Activated gamma-delta T cell (primary cell): ENCODE data around the gene RAPGEF2.
"Not testable (repeated sequence)": the region's sequence is repeated elsewhere in the genome, so short reads cannot be mapped to it uniquely, and the experiment has no call there.

Experiments
- DNase-seq: peaks from one replicate; lab custom pipeline; 2025; lab: John Stamatoyannopoulos, UW

RAPGEF2 gene

DNA sequence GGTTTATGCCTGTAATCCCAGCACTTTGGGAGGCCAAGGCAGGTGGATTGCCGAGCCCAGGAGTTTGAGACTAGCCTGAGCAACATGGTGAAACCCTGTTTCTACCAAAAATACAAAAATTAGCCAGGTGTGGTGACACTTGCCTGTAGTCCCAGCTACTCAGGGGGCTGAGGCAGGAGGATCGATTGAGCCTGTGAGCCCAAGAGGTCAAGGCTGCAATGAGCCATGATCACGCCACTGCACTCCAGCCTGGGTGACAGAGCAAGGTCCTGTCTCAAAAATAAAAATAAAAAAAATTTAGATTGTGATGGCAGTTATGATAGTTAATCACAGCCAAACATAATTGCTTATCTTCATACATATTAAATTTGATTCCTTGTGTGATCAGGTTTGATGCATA lies 58.6 kb downstream of the RAPGEF2 start:
- not testable (repeated sequence) for DNase-seq

DNA sequence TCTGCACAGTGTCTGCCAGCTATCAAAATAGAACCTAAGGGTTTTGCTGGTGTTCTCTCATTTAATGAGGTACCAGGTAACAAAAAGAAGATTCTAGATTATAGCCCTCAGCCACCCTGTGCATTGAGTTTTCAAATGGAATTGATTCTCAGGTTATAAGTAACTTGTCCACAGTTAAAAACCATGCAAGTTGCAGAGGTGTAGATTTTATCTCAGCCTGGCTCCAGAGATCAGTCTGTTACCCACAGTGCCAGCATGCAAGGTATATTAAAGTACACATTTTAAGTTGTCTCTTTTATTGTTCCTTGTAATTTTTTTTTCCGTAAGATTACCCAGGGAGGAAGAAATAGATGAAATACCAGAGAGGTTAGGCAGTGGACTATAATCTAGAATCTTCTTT lies 59.7 kb downstream of the RAPGEF2 start:
- no peak for DNase-seq

DNA sequence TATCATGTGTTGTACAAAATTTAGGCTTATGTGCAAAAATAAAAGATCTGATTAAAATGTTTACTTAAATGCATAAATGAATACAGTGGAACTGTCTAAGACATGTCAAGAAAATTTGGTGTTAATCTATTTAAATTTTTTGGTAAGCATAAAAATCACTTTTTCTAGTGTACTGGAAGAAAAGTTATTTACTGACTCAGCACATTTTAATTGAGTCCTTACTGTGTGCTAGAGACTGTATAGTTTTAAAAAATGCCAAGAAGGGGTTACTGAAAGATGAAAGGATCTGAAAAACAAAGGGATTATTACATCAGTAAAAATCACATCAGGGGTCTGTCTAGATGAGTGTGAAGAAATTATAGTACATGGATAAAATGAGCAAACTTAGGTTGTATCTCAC lies 60.6 kb downstream of the RAPGEF2 start:
- no peak for DNase-seq

DNA sequence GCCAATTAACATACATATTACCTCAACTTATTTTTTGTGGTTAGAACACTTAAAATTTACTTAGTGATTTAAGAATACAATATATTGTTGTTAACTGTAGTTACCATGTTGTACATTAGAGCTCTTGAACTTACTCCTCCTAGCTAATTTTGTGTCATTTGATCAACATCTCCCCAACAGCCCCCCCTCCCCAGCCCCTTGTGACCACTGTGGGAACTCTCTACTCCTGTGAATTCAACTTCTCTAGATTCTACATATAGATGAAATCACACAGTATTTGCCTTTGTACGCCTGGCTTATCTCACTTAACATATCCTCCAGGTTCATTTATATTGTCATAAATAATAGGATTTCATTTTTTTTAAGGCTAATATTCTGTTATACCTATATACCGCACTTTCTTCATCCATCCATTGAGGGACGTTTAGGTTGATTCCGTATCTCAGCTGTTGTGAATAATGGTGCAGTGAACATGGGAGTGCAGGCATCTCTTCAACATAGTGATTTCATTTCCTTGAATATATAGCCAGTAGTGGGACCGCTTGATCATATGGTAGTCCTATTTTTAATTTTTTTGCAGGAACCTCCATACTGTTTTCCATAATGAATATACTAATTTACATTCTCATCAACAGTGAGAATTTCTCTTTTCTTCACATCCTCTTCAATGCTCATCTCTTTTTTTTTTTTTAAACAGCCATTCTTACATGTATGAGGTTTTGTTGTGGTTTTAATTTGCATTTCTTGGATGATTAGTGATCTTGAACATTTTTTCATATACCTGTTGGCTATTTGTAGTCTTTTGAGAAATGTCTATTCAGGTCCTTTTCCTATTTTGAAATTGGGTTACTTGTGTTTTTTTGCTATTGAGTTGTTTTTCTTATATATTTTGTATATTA lies 66.8 kb downstream of the RAPGEF2 start:
- DNase-seq: no peak

DNA sequence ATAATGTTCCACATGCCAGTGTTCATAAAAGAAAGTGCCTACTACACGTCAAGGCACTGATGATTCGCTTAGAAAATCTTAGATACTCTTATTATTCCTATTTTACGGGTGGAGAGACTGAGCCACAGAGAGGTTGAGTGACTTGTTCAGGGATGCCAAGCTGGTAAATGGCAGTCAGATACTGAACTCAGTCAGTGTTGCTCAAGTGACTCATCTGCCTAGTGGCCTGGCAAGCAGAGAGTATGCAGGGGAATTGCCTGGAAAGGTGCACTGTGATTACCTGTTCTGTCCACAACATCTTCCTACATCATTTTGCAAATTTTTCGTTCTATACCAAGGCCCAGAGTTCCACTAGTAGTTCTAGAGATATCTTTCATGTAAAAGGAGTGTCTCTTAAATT lies 68.4 kb downstream of the RAPGEF2 start:
- no peak for DNase-seq

DNA sequence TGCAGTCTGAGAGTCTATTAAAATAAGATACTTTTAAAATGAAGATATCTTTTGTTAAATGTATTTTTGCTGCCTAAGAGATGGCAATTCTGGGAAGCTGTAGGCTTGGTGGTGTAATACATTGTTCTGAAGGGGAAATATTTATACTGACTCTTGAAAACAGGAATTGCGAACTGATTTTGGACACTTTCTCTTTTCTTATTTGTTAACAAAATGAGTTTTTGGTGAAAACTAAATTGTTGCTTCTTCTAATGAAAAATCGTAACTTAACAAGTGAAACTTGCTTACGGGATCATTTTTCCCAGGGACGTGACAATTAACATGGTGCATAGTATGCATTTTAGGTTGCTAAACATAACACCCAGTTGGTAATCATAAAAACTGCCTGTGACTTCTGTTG lies 71.0 kb downstream of the RAPGEF2 start:
- DNase-seq: no peak

DNA sequence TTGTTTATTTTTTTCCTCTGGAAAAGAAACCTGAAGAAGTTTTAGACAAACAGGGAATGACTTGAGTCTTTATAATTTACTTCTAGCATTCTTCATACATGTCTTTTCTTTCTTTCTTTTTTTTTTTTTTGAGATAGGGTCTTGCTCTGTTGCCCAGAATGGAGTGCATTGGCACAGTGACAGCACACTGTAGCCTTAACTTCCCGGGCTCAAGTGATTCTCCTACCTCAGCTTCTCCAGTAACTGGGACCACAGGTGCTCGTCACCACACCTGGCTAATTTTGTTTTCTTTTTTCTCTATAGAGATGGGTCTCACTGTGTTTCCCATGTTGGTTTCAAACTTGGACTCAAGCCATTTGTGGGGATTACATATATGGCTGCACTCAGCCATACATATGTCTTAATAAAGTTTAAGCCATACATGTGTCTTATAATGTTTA lies 71.8 kb downstream of the RAPGEF2 start:
- no peak for DNase-seq

DNA sequence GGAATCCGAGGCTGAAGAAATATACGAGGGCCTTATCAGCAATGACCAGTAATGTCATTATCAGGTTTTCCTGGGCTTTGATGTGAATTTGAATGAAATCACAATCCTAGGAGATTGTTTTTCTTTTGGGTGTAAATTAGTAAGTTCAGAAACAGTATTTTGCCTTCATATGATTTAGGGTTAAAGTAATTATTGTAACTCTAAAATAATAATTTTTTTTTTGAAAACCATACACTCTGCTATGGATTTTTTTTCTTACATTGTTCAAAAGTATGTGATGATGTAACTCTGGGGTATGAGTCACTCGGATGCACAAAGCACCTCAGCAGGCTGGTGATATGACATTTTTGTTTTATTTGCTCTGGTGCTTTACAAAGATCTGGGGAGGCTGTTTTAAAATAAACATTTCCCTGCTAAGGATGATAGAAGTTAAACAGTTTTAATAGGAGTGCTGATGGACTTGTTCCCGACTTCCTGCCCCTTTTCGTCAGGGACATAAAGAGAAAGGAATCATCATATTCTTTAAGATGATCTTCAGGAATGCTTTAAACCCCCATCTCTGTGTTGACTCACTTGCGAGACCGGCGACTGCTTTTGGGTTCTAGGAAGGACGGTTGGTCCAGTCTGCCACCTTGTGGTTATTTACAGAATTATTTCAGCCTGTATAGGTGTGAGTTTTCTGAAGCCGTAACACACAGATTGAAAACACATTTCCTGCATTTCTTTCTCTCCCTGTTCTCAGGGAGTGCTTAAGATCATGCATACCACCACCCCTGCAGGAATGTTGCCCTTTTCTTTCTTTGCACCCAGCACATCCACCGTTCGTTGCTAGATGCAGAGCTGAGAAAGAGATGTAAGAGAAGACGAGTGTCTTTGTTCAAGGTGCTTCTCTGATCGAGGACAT lies 72.5 kb downstream of the RAPGEF2 start:
- no peak for DNase-seq

DNA sequence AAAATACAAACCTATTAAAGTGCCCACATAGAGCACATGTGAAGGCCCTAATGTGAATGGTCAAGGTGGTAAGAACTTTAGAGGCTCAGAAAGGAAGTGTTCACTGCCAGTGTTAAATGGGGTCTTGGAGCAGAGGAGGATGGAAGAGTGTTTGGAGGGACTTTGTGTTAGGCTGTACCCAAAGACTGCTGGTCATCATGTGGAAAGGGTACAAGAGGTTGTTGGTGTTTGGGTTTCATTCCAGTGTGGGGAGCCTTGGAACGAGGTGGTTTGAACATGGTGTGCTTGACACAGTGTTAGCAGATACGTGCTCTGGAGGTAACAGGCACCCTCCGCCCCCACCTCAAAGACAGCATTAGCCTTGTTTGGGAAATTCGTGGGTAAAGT lies 73.1 kb downstream of the RAPGEF2 start:
- DNase-seq: no peak

DNA sequence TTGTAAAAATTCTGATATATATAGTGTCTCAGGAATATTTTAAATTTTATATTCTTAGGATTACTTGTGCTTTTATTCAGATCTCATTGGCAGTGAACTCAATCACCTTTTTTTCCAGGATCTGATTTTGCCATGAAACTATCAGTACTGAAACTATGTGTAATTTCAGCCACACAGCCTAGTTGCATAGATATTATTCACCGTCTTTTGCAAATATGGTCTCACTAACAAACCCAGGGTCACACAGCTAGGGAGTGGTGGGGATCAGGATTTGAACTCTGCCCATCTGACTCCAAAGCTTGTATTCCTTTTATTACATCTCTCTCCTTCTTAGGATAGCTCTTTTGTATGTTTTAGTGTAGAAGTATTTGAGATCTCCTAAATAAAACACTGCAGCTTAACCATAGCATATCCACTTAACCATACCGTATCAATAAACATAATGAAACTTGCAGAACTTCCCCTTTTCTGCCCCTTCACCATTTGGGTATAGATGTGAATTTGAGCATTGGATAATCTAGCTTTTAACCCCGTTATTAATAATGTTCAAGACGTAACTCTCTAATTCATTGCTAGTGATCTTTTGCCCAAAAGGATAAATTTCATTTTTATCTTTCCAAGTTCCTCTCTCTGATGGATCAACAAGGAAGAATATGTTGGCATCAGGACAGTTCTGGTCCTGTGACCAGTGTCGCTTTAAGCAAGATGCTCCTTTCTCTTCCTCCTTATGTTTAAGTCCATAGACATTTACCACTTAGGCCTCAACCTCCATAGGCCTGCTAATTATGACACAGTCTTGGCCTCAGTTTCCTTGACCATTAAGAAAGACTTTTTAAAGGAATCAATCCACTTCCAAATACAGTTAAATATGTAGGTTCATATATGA lies 74.6 kb downstream of the RAPGEF2 start:
- no peak for DNase-seq

DNA sequence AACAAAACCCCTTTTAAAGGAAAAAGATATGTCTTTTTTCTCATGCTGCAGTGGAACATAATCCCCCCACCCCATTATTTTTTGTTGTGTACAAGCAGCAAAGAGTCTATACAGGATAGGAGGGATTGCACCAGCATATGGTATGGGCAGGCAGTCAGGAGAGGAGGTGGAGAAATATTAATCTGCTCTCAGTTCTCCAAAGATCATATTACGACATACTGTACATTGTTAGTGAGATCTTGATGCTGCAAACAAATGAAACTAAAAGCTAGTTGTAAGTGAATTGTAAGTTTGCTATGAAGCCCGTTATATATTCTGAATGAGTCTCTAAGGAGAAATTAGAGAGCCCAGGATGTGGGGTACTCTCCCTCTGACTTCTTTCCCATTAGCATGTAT lies 75.3 kb downstream of the RAPGEF2 start:
- DNase-seq: no peak

DNA sequence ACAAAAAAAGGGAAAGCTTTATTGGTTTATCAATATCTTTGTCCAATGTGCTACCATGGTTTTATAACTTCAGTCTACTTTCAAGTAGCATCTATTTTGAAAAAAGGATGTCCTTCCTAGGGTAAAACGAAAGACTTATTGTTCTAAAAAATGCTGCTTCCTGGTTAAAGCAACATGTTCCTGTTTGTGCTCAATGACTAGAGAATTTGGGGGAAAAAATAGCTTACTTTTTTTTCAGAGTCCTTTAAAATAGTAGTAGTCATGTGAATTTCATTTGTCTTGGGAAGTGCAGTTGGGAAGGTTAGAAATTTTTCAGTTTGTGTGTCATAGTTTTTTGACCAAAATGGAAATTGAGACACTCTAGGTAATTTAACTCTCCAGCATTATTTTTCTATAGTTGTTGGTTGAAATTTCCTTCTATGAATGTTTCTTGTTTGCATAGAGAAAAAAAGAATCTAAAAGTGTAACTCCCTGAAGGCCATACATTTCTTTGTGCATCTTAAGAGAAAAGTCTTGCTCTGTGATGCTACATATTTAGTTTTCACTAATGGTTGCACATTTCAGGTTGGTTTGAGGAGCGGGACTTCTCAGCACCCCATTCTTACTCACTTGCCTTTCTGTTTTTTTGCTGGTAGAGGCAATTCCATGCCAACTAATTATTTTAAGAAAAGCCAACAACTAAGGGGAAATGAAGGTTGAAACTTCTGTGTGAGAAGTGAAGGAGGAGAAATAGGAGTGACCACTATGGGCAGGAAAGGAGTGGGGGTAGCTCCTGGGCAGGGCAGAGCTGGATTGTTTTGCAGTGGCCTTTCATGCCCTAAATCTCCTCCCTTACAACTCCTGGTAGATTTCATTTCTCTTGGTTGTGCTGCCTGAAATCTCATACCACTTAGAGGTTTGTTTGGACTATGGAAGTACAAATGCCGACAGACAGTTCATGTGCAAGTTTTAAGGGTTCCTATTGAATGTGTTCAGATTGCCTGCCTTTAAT lies 76.4 kb downstream of the RAPGEF2 start:
- DNase-seq: no peak

DNA sequence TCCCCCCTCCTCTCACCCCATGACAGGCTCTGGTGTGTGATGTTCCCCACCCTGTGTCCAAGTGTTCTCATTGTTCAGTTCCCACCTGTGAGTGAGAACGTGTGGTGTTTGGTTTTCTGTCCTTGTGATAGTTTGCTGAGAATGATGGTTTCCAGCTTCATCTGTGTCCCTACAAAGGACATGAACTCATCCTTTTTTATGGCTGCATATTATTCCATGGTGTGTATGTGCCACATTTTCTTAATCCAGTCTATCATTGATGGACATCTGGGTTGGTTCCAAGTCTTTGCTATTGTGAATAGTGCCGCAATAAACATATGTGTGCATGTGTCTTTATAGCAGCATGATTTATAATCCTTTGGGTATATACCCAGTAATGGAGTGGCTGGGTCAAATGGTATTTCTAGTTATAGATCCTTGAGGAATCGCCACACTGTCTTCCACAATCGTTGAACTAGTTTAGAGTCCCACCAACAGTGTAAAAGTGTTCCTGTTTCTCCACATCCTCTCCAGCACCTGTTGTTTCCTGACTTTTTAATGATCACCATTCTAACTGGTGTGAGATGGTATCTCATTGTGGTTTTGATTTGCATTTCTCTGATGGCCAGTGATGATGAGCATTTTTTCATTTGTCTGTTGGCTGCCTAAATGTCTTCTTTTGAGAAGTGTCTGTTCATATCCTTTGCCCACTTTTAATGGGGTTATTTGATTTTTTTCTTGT lies 81.2 kb downstream of the RAPGEF2 start:
- not testable (repeated sequence) for DNase-seq

DNA sequence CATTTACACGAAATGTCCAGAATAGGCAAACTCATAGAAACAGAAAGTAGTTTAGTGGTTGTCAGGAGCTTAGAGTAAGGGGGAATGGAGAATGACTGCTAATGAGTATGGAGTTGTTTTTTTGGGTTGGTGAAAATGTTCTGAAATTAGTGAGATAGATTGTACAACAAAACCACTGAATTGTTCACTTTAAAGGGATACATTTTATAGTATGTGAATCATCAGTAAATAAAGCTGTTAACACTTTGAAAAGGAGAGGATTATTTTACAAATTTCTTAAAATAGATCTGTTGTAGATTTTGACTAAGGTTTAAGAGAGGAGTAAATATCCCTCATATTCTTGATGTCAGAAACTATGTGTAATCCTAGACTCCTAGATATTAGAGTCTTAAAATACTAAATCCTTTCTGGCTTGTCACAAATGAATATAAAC lies 82.7 kb downstream of the RAPGEF2 start:
- no peak for DNase-seq

DNA sequence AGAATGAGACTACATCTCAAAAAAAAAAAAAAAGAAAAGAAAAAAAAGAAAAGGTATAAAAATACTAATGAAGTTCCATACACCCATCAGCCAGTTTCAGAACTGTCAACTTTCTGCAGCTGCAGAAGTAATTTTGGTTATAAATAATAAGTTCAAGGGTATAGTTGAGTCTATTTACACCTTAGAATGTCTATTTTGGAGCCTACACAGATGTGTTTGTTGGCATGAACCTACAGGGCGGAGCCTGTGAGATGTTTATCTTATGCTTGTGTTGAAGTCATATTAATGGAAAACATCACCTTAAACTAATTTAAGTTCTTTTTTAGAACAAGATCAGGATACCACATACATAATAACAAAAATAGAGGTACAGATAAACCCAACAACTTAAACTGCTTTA lies 85.8 kb downstream of the RAPGEF2 start:
- DNase-seq: no peak

DNA sequence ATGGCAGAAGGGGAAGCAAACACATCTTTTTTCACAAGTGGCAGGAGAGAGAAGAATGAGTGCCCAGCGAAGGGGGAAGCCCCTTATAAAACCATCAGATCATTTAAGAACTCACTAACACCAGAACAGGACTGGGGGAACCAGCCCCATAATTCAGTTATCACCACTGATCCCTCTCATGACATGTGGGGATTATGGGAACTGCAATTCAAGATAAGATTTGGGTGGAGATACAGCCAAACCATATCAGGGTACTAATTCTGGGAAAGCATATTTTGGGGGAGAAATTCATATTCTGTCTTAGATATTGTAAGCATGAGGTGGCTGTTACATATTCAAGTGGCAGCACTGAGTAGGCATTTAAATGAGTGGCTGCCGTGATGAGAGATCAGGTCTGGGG lies 87.8 kb downstream of the RAPGEF2 start:
- no peak for DNase-seq

DNA sequence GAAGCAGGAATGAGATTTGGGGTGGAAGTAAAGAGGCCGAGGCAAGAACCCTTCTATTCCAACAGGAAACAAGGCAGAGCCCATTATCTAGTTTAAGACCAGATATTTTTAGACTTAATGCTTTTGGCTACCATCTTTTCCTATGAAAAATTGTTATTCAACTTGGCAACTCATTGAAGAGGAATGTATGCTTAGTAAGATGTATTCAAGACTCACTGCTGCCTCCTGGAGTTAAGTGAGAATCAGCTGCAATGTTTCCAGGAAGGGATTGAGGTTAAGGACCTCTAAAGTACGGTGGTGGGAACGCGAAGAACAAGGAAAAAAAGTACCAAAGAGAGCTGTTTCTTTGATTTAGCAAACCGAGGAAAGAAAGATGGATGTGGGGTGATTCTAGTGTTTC lies 89.1 kb downstream of the RAPGEF2 start:
- DNase-seq: no peak

DNA sequence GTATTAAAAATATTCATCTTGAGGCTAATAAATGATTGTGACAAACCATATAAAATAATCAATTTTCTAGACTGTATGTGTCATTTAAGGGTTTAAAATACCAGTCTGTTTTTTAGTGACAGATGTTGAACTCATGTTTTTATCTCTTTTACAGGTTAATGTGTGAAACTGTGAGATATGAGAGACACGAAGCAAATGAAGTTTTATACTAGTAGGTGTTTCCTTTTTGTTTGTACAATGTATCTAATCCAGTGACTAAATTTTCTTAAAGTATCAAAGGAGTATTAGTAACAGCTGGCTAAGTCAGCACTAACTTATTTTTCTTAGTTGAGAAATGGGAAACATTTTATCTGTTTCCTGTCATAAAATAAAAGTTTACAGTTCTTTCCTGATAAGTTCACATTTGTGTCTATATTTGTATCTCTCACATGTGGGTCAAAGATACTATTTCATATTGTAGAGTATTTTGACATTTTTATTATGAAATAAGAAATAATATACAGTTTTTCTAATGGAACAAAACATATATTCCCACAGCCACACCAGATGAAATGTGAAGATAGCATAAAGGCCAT lies 90.3 kb downstream of the RAPGEF2 start:
- DNase-seq: no peak

DNA sequence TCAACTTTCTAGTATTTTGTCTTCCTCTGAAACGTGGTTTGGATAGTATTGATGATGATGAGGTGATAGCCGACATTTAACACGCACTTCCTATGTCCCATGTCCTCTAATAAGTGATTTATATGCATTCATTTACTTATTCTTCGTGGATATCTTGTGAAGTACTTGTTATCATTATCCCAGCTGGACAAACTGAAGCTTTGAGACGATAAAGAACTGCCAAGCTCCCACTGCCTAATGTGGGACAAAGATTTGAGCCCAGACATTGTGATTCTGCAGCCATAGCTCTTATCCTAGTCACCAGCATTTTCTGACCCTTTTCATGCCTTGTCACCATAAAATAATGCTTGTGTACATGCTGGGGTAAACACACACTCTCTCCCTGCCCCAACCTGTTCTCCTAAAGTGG lies 92.5 kb downstream of the RAPGEF2 start:
- no peak for DNase-seq
